ENCODE results near the gene SFT2D1. TPM values are rescaled to one million over a fixed set of nuclear protein-coding genes. Genes with fewer than 3 reads are reported as not detected.

Gene SFT2D1
- total RNA-seq, 1 donor from 2014 or later = 77.7 TPM

DNA sequence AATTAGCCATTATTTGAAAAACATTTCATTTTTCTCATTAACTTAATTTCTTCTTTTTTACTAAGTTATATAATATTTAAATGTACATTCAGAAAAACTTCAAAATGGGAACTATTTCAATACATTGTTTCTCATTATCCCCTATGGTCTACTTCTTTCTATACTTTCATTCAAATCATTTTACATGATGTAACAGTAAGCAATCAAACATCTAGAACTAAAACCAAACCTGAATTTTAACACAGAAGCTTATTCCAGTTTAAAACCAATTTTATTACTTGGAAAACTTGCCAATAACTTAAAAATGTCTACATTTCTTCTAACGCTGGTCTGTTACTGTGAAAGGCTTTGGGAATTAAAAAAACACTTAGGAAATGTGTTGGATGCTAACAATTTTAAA is 29.5 kb downstream of the SFT2D1 start:
- peaks cover 3 to 7% of the 10 kb centered on the region in 2 donors for H3K4me1 ChIP-seq
- no peak overlapping the region for H3K27ac ChIP-seq
- TF ChIP-seq, protein P1, sequence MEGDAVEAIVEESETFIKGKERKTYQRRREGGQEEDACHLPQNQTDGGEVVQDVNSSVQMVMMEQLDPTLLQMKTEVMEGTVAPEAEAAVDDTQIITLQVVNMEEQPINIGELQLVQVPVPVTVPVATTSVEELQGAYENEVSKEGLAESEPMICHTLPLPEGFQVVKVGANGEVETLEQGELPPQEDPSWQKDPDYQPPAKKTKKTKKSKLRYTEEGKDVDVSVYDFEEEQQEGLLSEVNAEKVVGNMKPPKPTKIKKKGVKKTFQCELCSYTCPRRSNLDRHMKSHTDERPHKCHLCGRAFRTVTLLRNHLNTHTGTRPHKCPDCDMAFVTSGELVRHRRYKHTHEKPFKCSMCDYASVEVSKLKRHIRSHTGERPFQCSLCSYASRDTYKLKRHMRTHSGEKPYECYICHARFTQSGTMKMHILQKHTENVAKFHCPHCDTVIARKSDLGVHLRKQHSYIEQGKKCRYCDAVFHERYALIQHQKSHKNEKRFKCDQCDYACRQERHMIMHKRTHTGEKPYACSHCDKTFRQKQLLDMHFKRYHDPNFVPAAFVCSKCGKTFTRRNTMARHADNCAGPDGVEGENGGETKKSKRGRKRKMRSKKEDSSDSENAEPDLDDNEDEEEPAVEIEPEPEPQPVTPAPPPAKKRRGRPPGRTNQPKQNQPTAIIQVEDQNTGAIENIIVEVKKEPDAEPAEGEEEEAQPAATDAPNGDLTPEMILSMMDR (IDR thresholded peaks at IDR 0.05) = no peak
- no peak for DNase-seq (ENCODE audit: low spot score in 2 of 2)
- no peak overlapping the region for H3K4me3 ChIP-seq
- no peaks in the 10 kb centered on the region for H3K36me3 ChIP-seq
- no peaks in the 10 kb centered on the region for H3K27me3 ChIP-seq
- H3K9me3 ChIP-seq = no peaks in the 10 kb centered on the region
- intact Hi-C loops (cut with DNase I) = loop anchor here (1.0 kb wide), 1 partner anchor 87 kb away; no protein-coding TSS in a partner anchor

DNA sequence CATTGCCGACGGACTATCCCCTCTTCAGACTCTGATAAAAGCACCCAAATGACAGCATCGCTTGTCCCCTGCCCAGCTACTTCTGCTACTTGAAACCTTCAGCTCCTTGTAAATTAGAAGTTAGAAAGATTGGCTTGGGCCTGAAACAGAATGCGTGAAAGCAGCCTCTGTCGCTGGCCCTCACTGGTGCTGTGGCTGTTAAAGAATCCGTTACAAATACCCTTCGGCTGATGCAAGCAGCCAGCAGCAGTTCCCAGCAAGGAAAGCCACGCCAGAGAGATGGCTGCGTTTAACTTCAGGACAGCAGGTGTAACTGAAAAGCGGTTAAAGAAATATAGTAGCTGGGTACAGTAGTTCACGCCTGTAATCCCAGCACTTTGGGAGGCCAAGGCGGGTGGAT is 31.7 kb downstream of the SFT2D1 start:
- peaks cover 8% of the 10 kb centered on the region for H3K27me3 ChIP-seq
- intact Hi-C loops (cut with DNase I) = no loop called here
- H3K27ac ChIP-seq = no peak overlapping the region
- peaks cover 8 to 10% of the 10 kb centered on the region in 2 donors for H3K4me1 ChIP-seq
- H3K36me3 ChIP-seq = no peaks in the 10 kb centered on the region
- DNase-seq (ENCODE audit: low spot score in 2 of 2) = no peak
- TF ChIP-seq, protein P1 (IDR thresholded peaks at IDR 0.05) = no peak
- H3K4me3 ChIP-seq = no peak overlapping the region
- H3K9me3 ChIP-seq = no peaks in the 10 kb centered on the region

DNA sequence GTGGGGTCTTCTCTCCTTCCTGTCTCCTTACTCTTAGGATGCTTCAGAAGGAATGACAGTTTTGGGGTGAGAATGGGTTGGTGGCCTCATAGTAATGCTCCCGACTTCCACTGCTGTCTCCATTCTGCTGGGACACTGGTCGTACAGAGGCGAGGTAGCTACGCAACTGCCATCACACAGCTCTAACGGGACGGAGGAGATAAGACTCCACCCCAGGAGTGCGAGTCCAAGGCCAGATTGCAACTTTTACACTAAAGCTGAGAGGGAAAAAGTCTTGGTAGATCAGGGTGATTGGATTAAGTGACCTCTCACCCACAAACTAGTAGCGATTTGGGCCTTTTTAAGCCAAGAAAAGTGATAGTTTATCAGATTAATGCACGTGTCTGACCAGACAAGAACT is 32.4 kb downstream of the SFT2D1 start:
- Histone ChIP-seq H3K36me3 (no peaks in the 10 kb centered on the region), H3K4me1 (peaks cover 8 to 10% of the 10 kb centered on the region in 2 donors), H3K9me3 (no peaks in the 10 kb centered on the region), H3K4me3 (no peak overlapping the region), H3K27ac (no peak overlapping the region), H3K27me3 (peaks cover 8% of the 10 kb centered on the region)
- no peak for DNase-seq (ENCODE audit: low spot score in 2 of 2)
- intact Hi-C loops (cut with DNase I) = no loop called here
- TF ChIP-seq, protein P1 (IDR thresholded peaks at IDR 0.05) = no peak

DNA sequence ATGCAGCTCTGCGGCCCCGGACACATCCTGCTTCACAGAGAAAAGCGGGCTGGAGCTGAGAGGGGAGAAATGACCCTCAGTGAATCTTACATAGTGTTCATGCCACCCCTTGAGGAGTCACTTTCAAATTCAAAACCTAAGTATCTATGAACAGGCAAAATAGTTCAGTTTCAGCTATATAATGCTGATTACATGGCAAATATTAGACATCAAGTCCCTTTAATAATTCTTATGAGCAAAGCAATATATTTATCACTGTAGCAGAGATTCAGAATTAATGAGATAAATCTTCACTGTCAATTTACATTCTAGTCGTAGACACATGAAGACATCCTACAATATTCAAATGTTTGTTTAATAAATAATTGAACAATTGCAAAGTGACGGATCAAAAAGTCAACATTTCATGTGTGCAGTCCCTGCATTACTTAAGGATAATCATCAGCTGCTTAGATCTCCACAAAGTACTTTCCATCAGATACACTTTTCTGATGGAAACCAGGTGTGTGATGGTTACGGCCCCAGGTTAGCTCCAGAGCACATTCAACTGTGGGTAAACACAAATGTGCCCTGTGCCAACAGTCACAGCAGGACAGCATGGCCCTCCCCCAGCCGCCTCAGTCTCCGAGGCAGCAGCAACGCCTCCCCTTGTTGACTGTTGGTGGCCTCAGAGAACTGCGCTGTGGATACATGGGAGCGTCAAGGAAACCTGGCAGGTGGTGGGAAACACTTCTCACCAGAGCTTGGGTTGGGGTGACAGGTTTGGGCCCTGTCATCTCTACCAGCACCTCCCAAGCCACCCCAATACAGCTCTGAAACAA is 33.4 kb downstream of the SFT2D1 start:
- intact Hi-C loops (cut with DNase I) = no loop called here
- Histone ChIP-seq H3K27me3 (peaks cover 8% of the 10 kb centered on the region), H3K36me3 (no peaks in the 10 kb centered on the region), H3K4me1 (peaks cover 8 to 10% of the 10 kb centered on the region in 2 donors), H3K27ac (no peak overlapping the region), H3K4me3 (peak overlapping the region; percentile 51 to 63), H3K9me3 (no peaks in the 10 kb centered on the region)
- TF ChIP-seq, protein P1 (IDR thresholded peaks at IDR 0.05) = no peak
- no peak for DNase-seq (ENCODE audit: low spot score in 2 of 2)

DNA sequence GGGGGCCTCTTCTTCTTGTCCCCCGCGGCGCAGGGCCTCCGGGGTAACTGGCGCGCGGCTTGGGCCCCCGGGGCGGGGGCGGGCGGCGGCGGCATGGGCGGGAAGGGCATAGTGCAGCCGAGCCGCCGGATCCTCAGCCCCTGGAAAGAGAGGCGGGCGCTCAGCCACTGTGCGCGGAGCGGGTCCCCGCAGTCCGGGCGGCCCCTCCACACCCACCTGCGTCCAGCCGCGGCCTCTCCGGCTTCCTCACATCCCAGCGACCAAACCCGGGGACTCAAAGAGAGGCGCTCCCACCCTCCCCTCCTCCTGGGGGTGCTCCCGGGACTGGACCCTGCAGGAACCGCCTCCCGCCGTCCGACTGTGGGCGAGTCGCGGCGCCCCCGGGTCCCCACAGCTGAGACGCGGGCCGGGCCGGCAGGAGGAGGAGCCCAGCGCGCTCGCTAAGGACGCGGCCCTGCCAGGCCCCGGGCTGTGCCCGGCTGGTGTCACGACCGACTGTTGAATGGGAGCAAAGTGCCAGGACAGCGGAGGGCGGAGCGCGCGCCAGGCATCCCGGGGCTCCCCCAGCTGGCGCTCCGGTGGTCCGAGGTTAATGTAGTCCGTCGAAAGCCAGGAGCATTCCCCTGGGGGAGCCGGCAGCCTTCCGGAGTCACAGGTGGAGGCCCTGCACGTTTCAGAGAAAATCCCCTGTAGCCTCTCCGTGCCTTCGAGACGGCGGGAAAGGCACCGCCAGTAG is 34.1 kb downstream of the SFT2D1 start, which contains the start of gene PRR18:
Gene PRR18 (minus strand): TSS at position 360 of the 736 bp plus-strand sequence. CDS start 250 bp downstream, at position 110.
- Histone ChIP-seq H3K36me3 (no peaks in the 10 kb centered on the region), H3K27me3 (peaks cover 8% of the 10 kb centered on the region), H3K9me3 (no peaks in the 10 kb centered on the region), H3K27ac (no peak within 1 kb of the TSS), H3K4me1 (peaks cover 8 to 10% of the 10 kb centered on the region in 2 donors), H3K4me3 (peak within 1 kb of the TSS; percentile 51 to 63)
- DNase-seq (ENCODE audit: low spot score in 2 of 2) = no peak
- intact Hi-C loops (cut with DNase I) = no loop called here
- TF ChIP-seq, protein P1 (IDR thresholded peaks at IDR 0.05) = no peak

All from ascending aorta (tissue), 2 donors.